MCF 10A (cell line): Measurements from ENCODE around the gene PRCD. TPM values are rescaled to one million over a fixed set of nuclear protein-coding genes. Genes with fewer than 3 reads are reported as not detected.

ENCODE experiments used
- BruUV-seq: library from RNA; stranded (reverse); fragments of 400-500 nt; replicated peaks from 2 replicates; lab custom pipeline; 2021; lab: Mats Ljungman, UMichigan
- CTCF ChIA-PET: fragments of 300-600 bp; sonication (Branson Sonifier 250); formaldehyde crosslinking; extraction: SDS; loops from one replicate; lab custom pipeline; 2021; ENCODE audit warnings: antibody characterized with exemption, inconsistent platforms; lab: Yijun Ruan, JAX
- POLR2A ChIA-PET: fragments of 300-600, 350-650 bp; sonication (Branson Sonifier 250); formaldehyde crosslinking; extraction: SDS; loops from one replicate; lab custom pipeline; 2020; ENCODE audit warnings: antibody characterized with exemption, inconsistent platforms; lab: Yijun Ruan, JAX
- DNase-seq: peaks from one replicate; pipeline ENCODE4 v3.0.0-alpha.2; 2018; ENCODE audit not compliant: unreplicated experiment
- H3K27ac Mint-ChIP-seq: one replicate; pipeline ENCODE4 v1.8.0; 2022; ENCODE audit warnings: mild to moderate bottlenecking, low read depth, mixed read lengths; ENCODE audit not compliant: unreplicated experiment
- H3K27me3 Mint-ChIP-seq: one replicate; pipeline ENCODE4 v1.8.0; 2022; ENCODE audit warnings: mixed read lengths; ENCODE audit not compliant: insufficient read depth, unreplicated experiment
- H3K36me3 Mint-ChIP-seq: one replicate; pipeline ENCODE4 v1.8.0; 2022; ENCODE audit warnings: mild to moderate bottlenecking, moderate library complexity, mixed read lengths; ENCODE audit not compliant: insufficient read depth, unreplicated experiment
- H3K4me1 Mint-ChIP-seq: one replicate; pipeline ENCODE4 v1.8.0; 2022; ENCODE audit warnings: mixed read lengths; ENCODE audit not compliant: insufficient read depth, unreplicated experiment
- H3K4me3 Mint-ChIP-seq: one replicate; pipeline ENCODE4 v1.8.0; 2022; ENCODE audit warnings: mild to moderate bottlenecking, moderate library complexity, mixed read lengths; ENCODE audit not compliant: unreplicated experiment
- H3K9me3 Mint-ChIP-seq: one replicate; pipeline ENCODE4 v1.8.0; 2022; ENCODE audit warnings: mixed read lengths; ENCODE audit not compliant: unreplicated experiment
- CTCF ChIP-seq: fragments of 200-600 bp; IDR thresholded peaks from one replicate; pipeline ENCODE4 v1.8.0; 2022; ENCODE audit warnings: antibody characterized with exemption, mild to moderate bottlenecking; ENCODE audit not compliant: unreplicated experiment
- intact Hi-C: fragments of 100-400 bp; cut with micrococcal nuclease; formaldehyde crosslinking; loops from 2 replicates; pipeline ENCODE4 v1.14.1; 2022
- total RNA-seq: library from RNA; stranded (reverse); gene quantifications from 2 replicates; pipeline ENCODE4 v1.2.3, GENCODE V29; 2022

PRCD gene
- total RNA-seq, 1 experiment from 2014 or later: not detected

- ChIA-PET POLR2A (interaction anchor here (0.6 to 4.6 kb wide), 19 partner anchors 8 to 171 kb away, joined by 3 to 56 read pairs (median 6); partner anchors contain the start of genes SRSF2 and ST6GALNAC2), CTCF (interaction anchor here (0.5 to 1.5 kb wide), 8 partner anchors 10 to 158 kb away, joined by 3 to 5 read pairs (median 4); partner anchors contain the start of gene CYGB)
- Mint-ChIP-seq H3K27me3 (no peaks in the 10 kb centered on the region), H3K36me3 (peaks cover 73% of the 10 kb centered on the region), H3K4me1 (peaks cover 38% of the 10 kb centered on the region), H3K9me3 (no peaks in the 10 kb centered on the region), H3K27ac (no peak overlapping the region), H3K4me3 (no peak overlapping the region)
- DNase-seq: no peak
- TF ChIP-seq CTCF: no peak
- intact Hi-C loops: no loop called here
- no TSS peak for BruUV-seq
Observed at GRCh38 chr17:76565728-76566612, 26.1 kb downstream of the PRCD start.

GRCh38 chr17:76566613-76566943, 26.7 kb downstream of the PRCD start:
- ChIA-PET CTCF (interaction anchor here (0.5 to 1.5 kb wide), 7 partner anchors 10 to 158 kb away, joined by 3 to 5 read pairs (median 4); partner anchors contain the start of gene CYGB), POLR2A (interaction anchor here (0.6 to 4.6 kb wide), 20 partner anchors 9 to 170 kb away, joined by 3 to 56 read pairs (median 6); partner anchors contain the start of genes SRSF2 and ST6GALNAC2)
- H3K27me3 Mint-ChIP-seq: no peaks in the 10 kb centered on the region
- H3K4me3 Mint-ChIP-seq: no peak overlapping the region
- no peaks in the 10 kb centered on the region for H3K9me3 Mint-ChIP-seq
- no peak for TF ChIP-seq CTCF
- BruUV-seq: no TSS peak
- intact Hi-C loops: no loop called here
- H3K27ac Mint-ChIP-seq: peak overlapping the region; percentile 24
- peaks cover 36% of the 10 kb centered on the region for H3K4me1 Mint-ChIP-seq
- peaks cover 67% of the 10 kb centered on the region for H3K36me3 Mint-ChIP-seq
- DNase-seq: no peak

- Mint-ChIP-seq H3K27ac (peak overlapping the region; percentile 24), H3K4me3 (no peak overlapping the region), H3K9me3 (no peaks in the 10 kb centered on the region), H3K4me1 (peaks cover 32% of the 10 kb centered on the region), H3K36me3 (peaks cover 63% of the 10 kb centered on the region), H3K27me3 (no peaks in the 10 kb centered on the region)
- DNase-seq: no peak
- no peak for TF ChIP-seq CTCF
- BruUV-seq: no TSS peak
- intact Hi-C loops: no loop called here
- ChIA-PET POLR2A (interaction anchor here (0.5 to 4.6 kb wide), 22 partner anchors 9 to 170 kb away, joined by 3 to 56 read pairs (median 6); partner anchors contain the start of genes SRSF2 and ST6GALNAC2), CTCF (interaction anchor here (0.6 to 1.5 kb wide), 11 partner anchors 9 to 157 kb away, joined by 3 to 6 read pairs (median 4); no protein-coding TSS in a partner anchor)
Observed at GRCh38 chr17:76566988-76567431, 27.2 kb downstream of the PRCD start.
